Bronchial epithelial cell (primary cell): Measurements from ENCODE around the gene TESPA1. TPM values are rescaled to one million over a fixed set of nuclear protein-coding genes. Genes with fewer than 3 reads are reported as not detected.

Experiments used
- DNase-seq: peaks from one replicate; pipeline ENCODE4 v3.0.0-alpha.2; 2010; ENCODE audit warnings: low read depth
- FAIRE-seq: peaks from 2 replicates; lab custom pipeline; 2011; peaks lifted over from hg19 to GRCh38; lab: Jason Lieb, UNC
- H3K27me3 ChIP-seq: 2 replicates; pipeline ENCODE4 v1.5.1; 2011; ENCODE audit warnings: low read length; ENCODE audit not compliant: control insufficient read depth, insufficient read depth
- H3K36me3 ChIP-seq: 2 replicates; pipeline ENCODE4 v1.5.1; 2011; ENCODE audit warnings: low read length; ENCODE audit not compliant: control insufficient read depth, insufficient read depth
- H3K4me3 ChIP-seq: 2 replicates; pipeline ENCODE4 v1.5.1; 2011; ENCODE audit warnings: mild to moderate bottlenecking, low read depth, low read length, control low read depth
- total RNA-seq: library from RNA; depleted of rRNA; stranded (reverse); fragments of >200 nt; gene quantifications from 2 replicates; pipeline ENCODE4 v1.2.1, GENCODE V29; 2014
- TF ChIP-seq, protein P1 (sequence below): IDR thresholded peaks from 2 replicates; pipeline ENCODE4 v1.5.1; 2011; ENCODE audit warnings: mild to moderate bottlenecking, moderate library complexity, low read length, control low read depth, inconsistent platforms; ENCODE audit not compliant: insufficient read depth, severe bottlenecking

TESPA1 gene
- total RNA-seq, 1 donor from 2014 or later: not detected

DNA sequence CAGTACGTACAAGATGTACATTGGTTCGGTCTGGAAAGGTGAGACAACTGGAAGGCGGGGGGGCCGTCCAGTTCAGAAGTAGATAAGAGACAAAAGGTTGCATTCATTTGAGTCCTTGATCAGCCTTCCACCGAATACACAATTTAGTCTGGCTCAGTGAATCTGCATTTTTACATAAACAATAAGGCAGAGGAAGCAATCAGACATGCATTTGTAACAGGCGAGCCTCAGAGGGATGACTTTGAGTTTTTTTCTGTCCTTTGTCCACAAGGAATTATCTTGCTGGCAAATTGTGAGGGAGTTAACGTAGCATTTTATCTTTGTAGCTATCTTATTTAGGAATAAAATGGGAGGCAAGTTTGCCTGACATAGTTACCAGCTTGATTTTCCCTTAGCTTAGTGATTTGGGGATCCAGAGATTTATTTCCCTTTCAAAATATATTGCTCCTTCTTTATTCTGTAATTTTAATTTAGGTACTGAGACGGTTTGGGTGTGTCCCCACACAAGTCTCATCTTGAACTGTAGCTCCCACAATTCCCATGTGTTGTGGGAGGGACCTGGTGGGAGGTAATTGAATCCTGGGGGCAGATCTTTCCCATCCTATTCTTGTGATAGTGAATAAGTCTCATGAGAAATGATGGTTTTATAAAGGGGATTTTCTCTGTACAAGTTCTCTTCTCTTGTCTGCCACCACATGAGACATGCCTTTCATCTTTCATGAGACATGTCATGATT, 59.4 kb downstream of the TESPA1 start:
- H3K27me3 ChIP-seq: no peaks in the 10 kb centered on the region
- TF ChIP-seq, protein P1, sequence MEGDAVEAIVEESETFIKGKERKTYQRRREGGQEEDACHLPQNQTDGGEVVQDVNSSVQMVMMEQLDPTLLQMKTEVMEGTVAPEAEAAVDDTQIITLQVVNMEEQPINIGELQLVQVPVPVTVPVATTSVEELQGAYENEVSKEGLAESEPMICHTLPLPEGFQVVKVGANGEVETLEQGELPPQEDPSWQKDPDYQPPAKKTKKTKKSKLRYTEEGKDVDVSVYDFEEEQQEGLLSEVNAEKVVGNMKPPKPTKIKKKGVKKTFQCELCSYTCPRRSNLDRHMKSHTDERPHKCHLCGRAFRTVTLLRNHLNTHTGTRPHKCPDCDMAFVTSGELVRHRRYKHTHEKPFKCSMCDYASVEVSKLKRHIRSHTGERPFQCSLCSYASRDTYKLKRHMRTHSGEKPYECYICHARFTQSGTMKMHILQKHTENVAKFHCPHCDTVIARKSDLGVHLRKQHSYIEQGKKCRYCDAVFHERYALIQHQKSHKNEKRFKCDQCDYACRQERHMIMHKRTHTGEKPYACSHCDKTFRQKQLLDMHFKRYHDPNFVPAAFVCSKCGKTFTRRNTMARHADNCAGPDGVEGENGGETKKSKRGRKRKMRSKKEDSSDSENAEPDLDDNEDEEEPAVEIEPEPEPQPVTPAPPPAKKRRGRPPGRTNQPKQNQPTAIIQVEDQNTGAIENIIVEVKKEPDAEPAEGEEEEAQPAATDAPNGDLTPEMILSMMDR: no peak
- no peak for DNase-seq
- H3K4me3 ChIP-seq: no peak overlapping the region
- H3K36me3 ChIP-seq: no peaks in the 10 kb centered on the region
- FAIRE-seq: no peak

DNA sequence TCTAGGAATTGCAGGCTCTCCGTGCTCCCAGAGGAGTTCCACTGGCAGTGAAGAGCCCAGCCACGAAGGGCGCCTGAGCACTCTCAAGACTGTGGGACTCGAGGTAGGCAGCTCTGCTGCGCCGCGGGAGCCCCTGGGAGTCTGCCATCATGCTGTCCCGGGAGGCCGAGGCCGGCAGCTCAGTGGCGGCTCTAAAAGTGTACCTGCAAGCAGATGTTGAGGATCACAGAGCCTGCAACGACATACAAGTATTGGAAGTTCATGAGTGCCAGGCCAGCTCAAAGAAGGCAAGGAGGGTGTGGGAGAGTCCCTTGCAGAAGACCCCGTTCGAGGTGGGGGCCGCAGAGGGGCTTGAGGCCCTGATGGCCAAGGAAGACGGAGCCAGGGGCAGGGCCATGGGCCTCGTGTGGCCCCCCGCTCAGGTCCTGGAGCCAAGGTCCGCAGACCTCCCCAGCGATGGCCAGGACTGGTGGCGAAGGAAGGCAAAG, 67.5 kb downstream of the TESPA1 start:
- TF ChIP-seq, protein P1: no peak

More for the DNA sequence above, 67.5 kb downstream of the TESPA1 start:
- FAIRE-seq (no peak), DNase-seq (no peak)
- no peaks in the 10 kb centered on the region for H3K36me3 ChIP-seq
- no peak overlapping the region for H3K4me3 ChIP-seq
- H3K27me3 ChIP-seq: no peaks in the 10 kb centered on the region

Other genes with a start within 250 kb of the TESPA1 start
- gene MUCL1, start 130.2 kb downstream of the TESPA1 start, total RNA-seq: not detected in 2 replicates
- gene NEUROD4, start 35.2 kb upstream of the TESPA1 start, total RNA-seq: not detected in 2 replicates
- gene OR9K2, start 141.6 kb upstream of the TESPA1 start, total RNA-seq: not detected in 2 replicates
- not detected in 2 replicates for gene OR10A7, start 236.3 kb upstream of the TESPA1 start, total RNA-seq